ENCODE measurements around the gene WNT9B. TPM values are rescaled to one million over a fixed set of nuclear protein-coding genes. Genes with fewer than 3 reads are reported as not detected.
A peak's percentile ranks its signal among the peaks of the same experiment; 100 is the strongest.
"Not testable (repeated sequence)": the region's sequence is repeated elsewhere in the genome, so short reads cannot be mapped to it uniquely, and the experiment has no call there.

WNT9B gene
- total RNA-seq, 1 donor from 2014 or later, result 0.26 TPM

DNA sequence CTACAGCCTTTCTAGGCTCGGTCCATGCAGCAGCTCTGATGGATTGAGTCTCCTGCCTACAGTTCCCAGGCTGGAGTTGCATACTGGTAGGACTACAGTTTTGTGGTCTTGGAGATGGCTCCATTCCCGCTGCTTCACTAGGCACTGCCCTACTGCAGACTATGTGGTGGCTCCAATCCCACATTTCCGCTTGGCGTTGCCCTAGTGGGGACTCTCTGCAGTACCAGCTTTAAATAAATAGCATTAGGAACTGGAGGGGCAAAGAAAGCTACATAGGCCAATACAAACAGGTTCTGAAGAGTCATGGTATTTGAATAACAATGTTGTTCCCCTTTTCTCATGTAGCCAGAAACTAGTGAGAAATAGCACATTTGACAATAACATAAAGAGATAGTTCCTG is 66.1 kb downstream of the WNT9B start:
- Mint-ChIP-seq H3K9me3 (ENCODE audit: unreplicated experiment) (no peaks in the 10 kb centered on the region), H3K27me3 (ENCODE audit: unreplicated experiment) (peaks cover 1% of the 10 kb centered on the region)
- no peak for DNase-seq (ENCODE audit: low spot score)

DNA sequence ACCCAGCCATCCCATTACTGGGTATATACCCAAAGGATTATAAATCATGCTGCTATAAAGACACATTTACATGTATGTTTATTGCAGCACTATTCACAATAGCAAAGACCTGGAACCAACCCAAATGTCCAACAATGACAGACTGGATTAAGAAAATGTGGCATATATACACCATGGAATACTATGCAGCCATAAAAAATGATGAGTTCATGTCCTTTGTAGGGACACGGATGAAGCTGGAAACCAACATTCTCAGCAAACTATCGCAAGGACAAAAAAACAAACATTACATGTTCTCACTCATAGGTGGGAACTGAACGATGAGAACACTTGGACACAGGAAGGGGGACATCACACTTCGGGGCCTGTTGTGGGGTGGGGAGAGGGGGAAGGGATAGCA is 70.6 kb downstream of the WNT9B start:
- H3K4me1 Mint-ChIP-seq (ENCODE audit: unreplicated experiment), result peaks cover 17% of the 10 kb centered on the region
- H3K27ac Mint-ChIP-seq (ENCODE audit: unreplicated experiment); H3K27me3 Mint-ChIP-seq (ENCODE audit: unreplicated experiment); DNase-seq (ENCODE audit: low spot score); H3K9me3 Mint-ChIP-seq (ENCODE audit: unreplicated experiment); H3K36me3 Mint-ChIP-seq (ENCODE audit: low read depth, unreplicated experiment): not testable (repeated sequence)
- H3K4me3 Mint-ChIP-seq (ENCODE audit: unreplicated experiment), result peak overlapping the region; percentile 87

More for the DNA sequence above, 66.1 kb downstream of the WNT9B start:
- TF ChIP-seq, protein P1, sequence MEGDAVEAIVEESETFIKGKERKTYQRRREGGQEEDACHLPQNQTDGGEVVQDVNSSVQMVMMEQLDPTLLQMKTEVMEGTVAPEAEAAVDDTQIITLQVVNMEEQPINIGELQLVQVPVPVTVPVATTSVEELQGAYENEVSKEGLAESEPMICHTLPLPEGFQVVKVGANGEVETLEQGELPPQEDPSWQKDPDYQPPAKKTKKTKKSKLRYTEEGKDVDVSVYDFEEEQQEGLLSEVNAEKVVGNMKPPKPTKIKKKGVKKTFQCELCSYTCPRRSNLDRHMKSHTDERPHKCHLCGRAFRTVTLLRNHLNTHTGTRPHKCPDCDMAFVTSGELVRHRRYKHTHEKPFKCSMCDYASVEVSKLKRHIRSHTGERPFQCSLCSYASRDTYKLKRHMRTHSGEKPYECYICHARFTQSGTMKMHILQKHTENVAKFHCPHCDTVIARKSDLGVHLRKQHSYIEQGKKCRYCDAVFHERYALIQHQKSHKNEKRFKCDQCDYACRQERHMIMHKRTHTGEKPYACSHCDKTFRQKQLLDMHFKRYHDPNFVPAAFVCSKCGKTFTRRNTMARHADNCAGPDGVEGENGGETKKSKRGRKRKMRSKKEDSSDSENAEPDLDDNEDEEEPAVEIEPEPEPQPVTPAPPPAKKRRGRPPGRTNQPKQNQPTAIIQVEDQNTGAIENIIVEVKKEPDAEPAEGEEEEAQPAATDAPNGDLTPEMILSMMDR (IDR thresholded peaks at IDR 0.05; ENCODE audit: unreplicated experiment), result no peak
- H3K4me1 Mint-ChIP-seq (ENCODE audit: unreplicated experiment), result peaks cover 1% of the 10 kb centered on the region
- H3K27ac Mint-ChIP-seq (ENCODE audit: unreplicated experiment), result no peak overlapping the region
- no peak overlapping the region for H3K4me3 Mint-ChIP-seq (ENCODE audit: unreplicated experiment)
- H3K36me3 Mint-ChIP-seq (ENCODE audit: low read depth, unreplicated experiment), result peaks cover 9% of the 10 kb centered on the region

DNA sequence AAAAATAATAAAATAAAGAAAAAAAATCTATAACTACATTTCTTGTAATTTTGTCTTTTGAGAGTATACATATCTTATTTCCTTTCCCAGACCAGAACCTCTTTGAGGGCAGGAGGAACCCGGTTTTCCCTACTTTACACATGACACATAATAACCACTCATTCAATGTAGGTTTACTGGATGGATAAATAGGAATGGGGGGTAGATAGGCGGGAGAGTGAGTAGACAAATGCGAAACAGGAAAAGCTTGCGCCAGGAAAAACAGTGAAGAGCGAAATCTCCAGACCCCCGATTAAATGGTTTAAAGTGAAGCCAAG is 71.1 kb downstream of the WNT9B start:
- peak overlapping the region; percentile 100 for H3K27ac Mint-ChIP-seq (ENCODE audit: unreplicated experiment)
- peaks cover 2% of the 10 kb centered on the region for H3K27me3 Mint-ChIP-seq (ENCODE audit: unreplicated experiment)
- no peak for DNase-seq (ENCODE audit: low spot score)
- H3K4me3 Mint-ChIP-seq (ENCODE audit: unreplicated experiment), result peak overlapping the region; percentile 90
- H3K4me1 Mint-ChIP-seq (ENCODE audit: unreplicated experiment), result peaks cover 17% of the 10 kb centered on the region
- H3K36me3 Mint-ChIP-seq (ENCODE audit: low read depth, unreplicated experiment), result no peaks in the 10 kb centered on the region
- TF ChIP-seq, protein P1 (IDR thresholded peaks at IDR 0.05; ENCODE audit: unreplicated experiment), result no peak
- H3K9me3 Mint-ChIP-seq (ENCODE audit: unreplicated experiment), result no peaks in the 10 kb centered on the region

DNA sequence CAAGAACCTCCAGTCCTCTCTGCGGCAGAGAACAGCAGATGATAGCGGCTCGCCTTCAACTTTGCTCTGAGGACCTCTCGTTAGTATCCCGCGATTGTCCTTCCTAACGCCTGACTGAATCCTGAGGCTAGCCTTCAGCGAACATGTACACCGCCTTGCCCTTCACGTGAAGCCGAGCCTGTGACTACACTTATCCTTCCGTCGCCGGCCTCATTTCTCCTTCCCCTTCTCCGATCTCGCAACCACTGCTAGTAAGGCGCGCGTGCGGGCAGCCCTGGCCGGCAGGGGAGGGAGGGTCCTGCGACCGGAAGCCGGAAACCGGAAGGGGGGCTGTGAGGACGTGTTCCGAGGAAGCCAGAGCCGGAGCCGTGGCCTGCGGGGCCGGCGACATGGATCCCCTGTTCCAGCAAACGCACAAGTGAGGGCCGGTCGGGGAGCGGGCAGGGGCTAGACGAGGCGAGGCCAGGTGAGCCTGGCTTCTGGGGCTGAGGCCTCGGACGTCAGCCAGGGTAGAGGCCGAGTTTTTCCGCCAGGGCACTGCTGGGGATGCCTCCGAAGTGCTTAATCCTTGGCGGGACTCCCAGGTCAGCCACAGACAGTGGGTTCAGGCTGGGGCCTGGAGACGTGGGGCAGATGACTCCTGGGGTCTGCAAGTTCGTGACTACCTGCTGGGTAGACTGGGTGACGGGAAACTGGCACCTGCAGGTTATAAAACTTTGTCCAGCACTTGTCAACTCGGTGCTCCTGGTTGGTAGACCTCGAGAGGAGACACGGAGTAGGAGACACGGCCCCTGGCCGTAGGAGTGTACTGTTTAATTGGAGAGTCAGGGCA is 71.6 kb downstream of the WNT9B start, which contains the start of gene GOSR2:
GOSR2 (plus strand) TSS at position 357 of the 832 bp plus-strand sequence; CDS start at position 390, 33 bp downstream.
- Mint-ChIP-seq H3K4me1 (ENCODE audit: unreplicated experiment) (peaks cover 22% of the 10 kb centered on the region), H3K27me3 (ENCODE audit: unreplicated experiment) (peaks cover 2% of the 10 kb centered on the region), H3K4me3 (ENCODE audit: unreplicated experiment) (peak within 1 kb of the TSS; percentile 90), H3K9me3 (ENCODE audit: unreplicated experiment) (no peaks in the 10 kb centered on the region), H3K27ac (ENCODE audit: unreplicated experiment) (peak within 1 kb of the TSS; percentile 100), H3K36me3 (ENCODE audit: low read depth, unreplicated experiment) (no peaks in the 10 kb centered on the region)
- DNase-seq (ENCODE audit: low spot score), result peak; percentile 94
- TF ChIP-seq, protein P1 (IDR thresholded peaks at IDR 0.05; ENCODE audit: unreplicated experiment), result no peak

DNA sequence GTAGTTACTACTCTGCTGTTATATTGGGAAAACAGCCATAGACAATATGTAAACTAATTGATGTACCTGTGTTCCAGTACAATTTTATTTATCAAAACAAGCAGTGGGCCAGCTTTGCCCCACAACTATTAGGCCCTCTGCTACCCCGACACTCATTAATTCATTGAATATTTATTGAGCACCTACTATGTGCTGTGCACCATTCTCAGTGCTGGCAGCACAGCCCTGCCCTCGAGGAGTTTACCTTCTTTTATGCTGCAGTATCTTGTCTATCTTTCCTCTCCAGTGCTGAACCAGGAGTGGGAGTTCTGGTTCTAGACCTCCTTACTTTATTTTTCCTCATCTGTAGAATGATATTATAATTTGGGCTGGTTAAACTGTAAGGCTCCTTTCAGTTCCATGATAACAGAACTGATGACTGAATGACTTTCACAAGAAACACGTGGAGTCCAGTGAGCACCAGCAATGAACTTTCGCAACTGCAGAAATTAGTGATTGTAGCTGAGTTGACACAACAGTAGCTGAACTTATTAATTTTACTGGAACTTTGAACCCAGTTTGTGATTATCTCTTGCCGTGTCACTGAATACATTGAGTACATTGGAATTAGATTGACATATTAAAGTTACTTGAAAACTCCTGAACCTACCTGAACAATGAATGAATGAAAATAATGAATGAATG is 73.9 kb downstream of the WNT9B start:
- Mint-ChIP-seq H3K36me3 (ENCODE audit: low read depth, unreplicated experiment) (peaks cover 4% of the 10 kb centered on the region), H3K27ac (ENCODE audit: unreplicated experiment) (no peak overlapping the region), H3K4me3 (ENCODE audit: unreplicated experiment) (no peak overlapping the region), H3K27me3 (ENCODE audit: unreplicated experiment) (peaks cover 7% of the 10 kb centered on the region), H3K4me1 (ENCODE audit: unreplicated experiment) (peaks cover 38% of the 10 kb centered on the region), H3K9me3 (ENCODE audit: unreplicated experiment) (no peaks in the 10 kb centered on the region)
- DNase-seq (ENCODE audit: low spot score), result no peak
- TF ChIP-seq, protein P1 (IDR thresholded peaks at IDR 0.05; ENCODE audit: unreplicated experiment), result no peak

Measured in endothelial cell (in vitro differentiated cells).